ENCODE results near the gene RB1. TPM values are rescaled to one million over a fixed set of nuclear protein-coding genes. Genes with fewer than 3 reads are reported as not detected.

RB1 gene
- total and polyA plus RNA-seq, 8 donors: 32.1 to 53.1 (median 47.4) TPM

GRCh38 chr13:48402325-48402932 is 98.9 kb downstream of the RB1 start:
- peaks cover 0 to 5% of the 10 kb centered on the region in 2 donors for H3K36me3 ChIP-seq
- no peaks in the 10 kb centered on the region for H3K9me3 ChIP-seq
- intact Hi-C loops (cut with DNase I): loop anchor here in 1 of 2 donors (10.0 kb wide), 1 partner anchor 172 kb away; no protein-coding TSS in a partner anchor
- no peaks in the 10 kb centered on the region for H3K27me3 ChIP-seq
- H3K27ac ChIP-seq: peak overlapping the region; percentile 60 to 77
- DNase-seq (no peak), ATAC-seq (no peak)
- peaks cover 33 to 65% of the 10 kb centered on the region in 2 donors for H3K4me1 ChIP-seq
- TF ChIP-seq CTCF (IDR thresholded peaks at IDR 0.05): no peak
- H3K4me3 ChIP-seq: no peak overlapping the region

GRCh38 chr13:48403151-48403631 is 99.6 kb downstream of the RB1 start:
- no peaks in the 10 kb centered on the region for H3K9me3 ChIP-seq
- no peak overlapping the region for H3K4me3 ChIP-seq
- peaks cover 0 to 5% of the 10 kb centered on the region in 2 donors for H3K36me3 ChIP-seq
- ATAC-seq: peak; percentile 41
- no peak for TF ChIP-seq CTCF (IDR thresholded peaks at IDR 0.05)
- peak in 1 of 4 donors; percentile 30 for DNase-seq
- H3K4me1 ChIP-seq: peaks cover 33 to 65% of the 10 kb centered on the region in 2 donors
- intact Hi-C loops (cut with DNase I): loop anchor here in 1 of 2 donors (10.0 kb wide), 1 partner anchor 172 kb away; no protein-coding TSS in a partner anchor
- no peaks in the 10 kb centered on the region for H3K27me3 ChIP-seq
- H3K27ac ChIP-seq: peak overlapping the region; percentile 58 to 77

GRCh38 chr13:48403913-48404312 is 100.4 kb downstream of the RB1 start:
- H3K4me1 ChIP-seq: peaks cover 33 to 69% of the 10 kb centered on the region in 2 donors
- H3K27ac ChIP-seq: peak overlapping the region; percentile 58 to 77
- no peaks in the 10 kb centered on the region for H3K9me3 ChIP-seq
- DNase-seq: no peak
- no peak for ATAC-seq
- intact Hi-C loops (cut with DNase I): loop anchor here in 1 of 2 donors (10.0 kb wide), 1 partner anchor 171 kb away; no protein-coding TSS in a partner anchor
- no peak overlapping the region for H3K4me3 ChIP-seq
- peaks cover 0 to 5% of the 10 kb centered on the region in 2 donors for H3K36me3 ChIP-seq
- TF ChIP-seq CTCF (IDR thresholded peaks at IDR 0.05): no peak
- no peaks in the 10 kb centered on the region for H3K27me3 ChIP-seq

- no peaks in the 10 kb centered on the region for H3K27me3 ChIP-seq
- no peak for TF ChIP-seq CTCF (IDR thresholded peaks at IDR 0.05)
- H3K4me1 ChIP-seq: peaks cover 29 to 64% of the 10 kb centered on the region in 2 donors
- peak overlapping the region in 1 of 2 donors; percentile 58 for H3K27ac ChIP-seq
- H3K4me3 ChIP-seq: no peak overlapping the region
- no peak for DNase-seq
- H3K9me3 ChIP-seq: no peaks in the 10 kb centered on the region
- intact Hi-C loops (cut with DNase I): loop anchor here in 1 of 2 donors (10.0 kb wide), 1 partner anchor 170 kb away; no protein-coding TSS in a partner anchor
- ATAC-seq: no peak
- peaks cover 0 to 5% of the 10 kb centered on the region in 2 donors for H3K36me3 ChIP-seq
Observed at GRCh38 chr13:48404952-48405351, 101.4 kb downstream of the RB1 start.

GRCh38 chr13:48405875-48406274 is 102.3 kb downstream of the RB1 start:
- Histone ChIP-seq H3K4me3 (no peak overlapping the region), H3K27me3 (no peaks in the 10 kb centered on the region), H3K27ac (no peak overlapping the region), H3K9me3 (no peaks in the 10 kb centered on the region), H3K36me3 (peaks cover 0 to 5% of the 10 kb centered on the region in 2 donors), H3K4me1 (peaks cover 20 to 63% of the 10 kb centered on the region in 2 donors)
- intact Hi-C loops (cut with DNase I): loop anchor here in 1 of 2 donors (10.0 kb wide), 1 partner anchor 169 kb away; no protein-coding TSS in a partner anchor
- no peak for TF ChIP-seq CTCF (IDR thresholded peaks at IDR 0.05)
- no peak for ATAC-seq
- no peak for DNase-seq
